GDM1 (cell line): ENCODE measurements around the gene SMYD5.

ENCODE experiments used
- DNase-seq: peaks from one replicate; lab custom pipeline; 2025; lab: John Stamatoyannopoulos, UW

Gene SMYD5

GRCh38 chr2:73205611-73206010, 8.4 kb upstream of the SMYD5 start:
- DNase-seq = no peak

DNA sequence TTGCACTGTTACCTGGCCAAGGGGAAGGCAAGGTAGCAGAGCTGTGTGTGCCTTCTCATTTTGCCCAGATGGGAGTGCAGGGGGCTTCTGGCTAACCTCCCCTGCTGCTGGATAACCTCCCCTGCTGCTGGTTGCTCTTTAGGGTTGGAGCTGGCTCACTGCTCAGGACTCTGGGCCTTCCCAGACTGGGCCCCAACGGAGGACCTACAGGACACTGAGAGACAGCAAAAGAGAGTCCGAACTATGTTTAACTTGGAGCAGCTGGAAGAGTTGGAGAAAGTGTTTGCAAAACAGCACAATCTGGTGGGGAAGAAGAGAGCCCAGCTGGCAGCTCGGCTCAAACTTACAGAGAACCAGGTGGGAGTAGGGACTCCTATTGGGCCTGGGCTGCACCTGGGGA, 5.8 kb upstream of the SMYD5 start:
- no peak for DNase-seq

DNA sequence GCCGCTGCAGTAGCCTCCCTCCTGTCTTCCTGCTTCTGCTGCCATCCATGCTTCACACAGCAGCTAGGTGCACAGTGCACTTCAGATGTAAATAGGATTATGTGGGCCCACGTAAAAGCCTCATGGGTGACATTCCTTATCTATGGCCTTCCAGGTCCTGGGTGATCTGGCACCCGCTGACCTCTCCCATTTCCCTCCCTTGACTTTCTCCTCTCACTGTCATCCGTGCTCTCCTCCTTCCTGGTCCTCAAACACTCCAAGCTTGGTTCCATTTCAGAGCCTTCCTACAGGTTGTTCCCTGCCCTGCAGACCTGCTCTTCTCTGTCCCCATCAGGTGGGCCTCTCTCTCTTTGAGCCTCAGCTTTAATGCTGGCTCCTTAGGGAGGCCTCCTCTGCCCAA, 4.0 kb upstream of the SMYD5 start:
- no peak for DNase-seq

DNA sequence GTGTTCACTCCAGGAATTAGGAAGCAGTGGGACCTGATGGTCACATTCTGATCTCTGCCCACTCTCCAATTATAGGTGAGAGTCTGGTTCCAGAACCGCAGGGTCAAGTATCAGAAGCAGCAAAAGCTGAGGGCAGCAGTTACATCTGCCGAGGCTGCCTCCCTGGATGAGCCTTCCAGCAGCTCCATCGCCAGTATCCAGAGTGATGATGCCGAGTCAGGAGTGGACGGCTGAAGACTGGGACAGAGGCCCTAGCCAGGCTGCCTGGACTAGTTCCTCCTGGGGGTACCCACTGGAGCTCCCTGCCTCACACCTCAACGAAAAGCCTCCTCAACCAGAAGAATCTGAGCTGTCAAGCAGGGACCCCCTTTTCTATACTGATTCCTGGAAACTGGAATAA, 3.3 kb upstream of the SMYD5 start:
- DNase-seq = no peak

DNA sequence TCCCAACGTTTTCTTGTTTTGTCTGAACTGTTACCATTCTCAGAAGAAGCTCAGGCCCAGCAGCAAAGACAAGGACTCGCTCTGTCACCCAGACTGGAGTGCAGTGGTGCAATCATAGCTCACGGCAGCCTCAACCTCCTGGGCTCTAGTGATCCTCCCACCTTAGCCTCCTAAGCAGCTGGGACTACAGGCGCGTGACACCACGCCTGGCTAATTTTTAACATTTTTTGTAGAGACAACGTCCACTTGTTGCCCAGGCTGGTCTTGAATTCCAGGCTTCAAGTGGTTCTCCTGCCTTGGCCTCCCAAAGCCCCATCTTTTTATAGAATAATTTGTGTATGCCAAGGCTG, 2.0 kb upstream of the SMYD5 start:
- no peak for DNase-seq

- DNase-seq = peak; percentile 72
Observed at GRCh38 chr2:73212448-73213176, 1.4 kb upstream of the SMYD5 start.

DNA sequence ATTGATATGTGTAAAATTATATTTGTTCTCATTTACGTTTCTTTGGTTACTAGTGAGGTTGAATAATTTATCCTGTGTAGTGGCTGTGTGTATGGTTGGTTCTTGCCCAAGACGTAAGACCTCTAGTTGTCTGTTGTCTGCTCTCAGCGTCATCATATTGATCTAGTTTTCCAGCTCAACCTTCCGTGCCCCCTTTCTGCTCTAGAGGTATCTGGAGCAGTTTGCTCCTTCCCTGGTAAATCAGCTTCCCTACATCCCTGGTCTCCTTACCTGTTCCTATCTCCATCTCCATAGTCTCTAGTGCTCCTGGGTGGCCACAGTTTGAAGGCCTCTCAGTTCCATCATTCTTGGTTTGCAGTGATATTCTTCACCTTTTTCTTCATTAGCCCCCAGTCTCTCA, 1.2 kb downstream of the SMYD5 start:
- no peak for DNase-seq

GRCh38 chr2:73217160-73217559, 3.1 kb downstream of the SMYD5 start:
- no peak for DNase-seq

- DNase-seq = no peak
Observed at GRCh38 chr2:73217826-73218225, 3.8 kb downstream of the SMYD5 start.

GRCh38 chr2:73218298-73218697, 4.3 kb downstream of the SMYD5 start:
- no peak for DNase-seq

GRCh38 chr2:73223821-73224220, 9.8 kb downstream of the SMYD5 start:
- DNase-seq = no peak

- DNase-seq = peak; percentile 29
Observed at GRCh38 chr2:73225513-73226360, 11.7 kb downstream of the SMYD5 start.

GRCh38 chr2:73227086-73227485, 13.0 kb downstream of the SMYD5 start:
- DNase-seq = no peak

DNA sequence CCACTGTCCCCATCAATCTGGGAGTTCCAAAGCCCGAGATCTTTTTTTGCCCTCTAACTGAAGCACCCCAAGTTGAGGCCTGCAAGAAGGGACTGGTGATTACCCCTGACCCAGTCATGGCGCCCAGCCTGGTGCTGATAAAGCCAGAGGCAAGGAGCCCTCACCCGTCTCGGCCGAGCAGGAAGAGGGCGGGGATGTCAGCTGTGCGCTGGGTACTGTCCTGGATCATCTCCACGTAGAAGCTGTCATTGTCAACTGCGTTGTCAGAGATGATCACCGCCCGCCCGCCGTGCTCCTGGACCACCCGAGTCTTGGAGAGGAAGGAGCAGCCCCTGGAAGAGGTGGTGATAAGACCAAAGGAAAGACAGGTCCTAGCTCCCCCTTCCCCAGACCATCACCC, 14.6 kb downstream of the SMYD5 start:
- no peak for DNase-seq

- no peak for DNase-seq
Observed at GRCh38 chr2:73232403-73233153, 18.5 kb downstream of the SMYD5 start.

GRCh38 chr2:73233154-73233931, 19.3 kb downstream of the SMYD5 start, which contains the start of gene PRADC1:
Gene PRADC1, minus strand, starts transcription at chr2:73233239. Its CDS starts 79 bp downstream, at chr2:73233160.
- DNase-seq = peak; percentile 98

DNA sequence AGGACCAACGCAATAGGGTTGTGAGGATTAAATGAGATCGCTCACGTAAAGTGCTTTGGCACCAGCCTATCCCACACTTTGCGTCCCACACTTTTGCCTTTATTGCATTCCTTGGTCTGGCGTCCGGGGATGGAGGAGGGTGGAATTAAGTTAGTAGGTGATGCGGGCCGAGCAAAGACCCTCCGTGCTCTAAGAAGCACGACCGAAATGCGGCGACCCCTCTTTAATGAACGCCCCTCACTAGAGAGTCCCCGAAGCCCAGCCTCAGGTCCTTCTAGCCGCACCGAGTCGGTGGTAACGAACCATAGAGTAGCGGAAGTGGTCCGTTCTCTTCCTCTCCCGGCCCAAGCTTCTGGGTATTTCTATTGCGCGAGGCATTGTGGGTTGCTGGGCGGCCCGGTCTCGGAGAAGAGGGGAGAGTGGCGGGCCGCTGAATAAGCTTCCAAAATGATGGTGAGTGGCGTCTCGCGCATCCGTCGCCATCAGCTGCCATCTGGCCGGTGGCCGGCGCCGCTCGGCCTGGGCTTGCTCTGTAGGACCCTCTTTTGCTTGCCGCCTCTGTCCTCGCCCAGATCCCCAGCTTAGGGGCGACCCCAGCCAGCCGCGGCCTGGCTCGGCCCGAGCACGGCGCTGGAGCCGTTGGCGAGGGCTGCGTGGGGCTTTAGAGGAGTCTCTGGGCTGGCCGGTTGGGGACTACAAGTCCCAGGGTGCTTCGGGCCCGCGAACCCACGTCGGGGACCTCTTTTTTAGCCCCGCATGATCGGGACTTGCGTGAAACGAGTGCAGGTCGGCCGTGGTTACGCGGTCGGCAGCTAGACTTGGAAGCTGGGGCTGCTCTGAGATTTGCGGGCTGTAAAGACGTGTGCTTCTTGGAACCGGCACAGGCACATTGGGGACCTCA, 20.1 kb downstream of the SMYD5 start, which contains the start of gene CCT7:
Gene CCT7 (plus strand): TSS at position 377 of the 901 bp plus-strand sequence. CDS start 71 bp downstream, at position 448.
- DNase-seq = peak; percentile 84

DNA sequence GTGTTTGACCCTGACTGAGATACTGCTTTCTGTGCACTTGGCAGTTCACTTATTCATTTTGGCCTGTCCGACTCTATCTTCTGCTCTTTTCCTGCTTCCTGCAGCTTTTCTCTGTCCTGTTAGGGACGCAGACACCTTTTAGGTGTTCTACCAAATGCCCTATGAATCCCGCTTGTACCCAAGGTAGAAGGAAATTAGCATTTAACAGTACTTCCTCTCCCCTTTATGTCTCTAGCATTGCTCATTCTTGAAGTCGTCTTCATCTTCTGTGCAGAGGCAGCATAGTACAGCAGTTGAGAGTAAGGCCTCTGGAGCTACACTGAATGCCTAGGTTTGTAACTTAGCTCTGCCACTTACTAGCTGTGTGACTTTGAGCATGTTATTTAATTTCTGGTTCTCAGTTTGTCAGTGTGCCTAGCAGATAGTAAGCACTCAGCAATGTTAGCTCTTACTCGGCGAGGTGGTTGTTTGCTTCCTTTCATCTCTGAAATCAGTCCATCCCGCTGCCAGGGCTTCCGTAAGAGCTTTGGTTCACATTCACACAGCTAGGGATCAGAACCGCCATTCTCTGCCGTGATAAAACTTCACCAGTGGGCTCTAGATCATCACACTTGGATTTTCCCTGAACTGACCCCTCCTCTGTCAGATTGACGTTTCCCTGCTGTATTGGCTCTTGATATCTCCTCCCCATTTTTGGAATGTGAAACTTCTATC, 21.4 kb downstream of the SMYD5 start:
- DNase-seq = no peak

- no peak for DNase-seq
Observed at GRCh38 chr2:73237168-73237567, 23.1 kb downstream of the SMYD5 start.

GRCh38 chr2:73238149-73238548, 24.1 kb downstream of the SMYD5 start:
- no peak for DNase-seq
